Activated CD8-positive, alpha-beta T cell treated with anti-CD3 and anti-CD28 coated beads for 36 hours (primary cell): ENCODE measurements around the gene PCDHGC4. TPM values are rescaled to one million over a fixed set of nuclear protein-coding genes. Genes with fewer than 3 reads are reported as not detected.

Source experiments
- ATAC-seq: fragments of 200-7000 bp; cut with Tn5 transposase; one replicate; pipeline ENCODE4 v1.10.0; 2021; ENCODE audit warnings: mild to moderate bottlenecking, moderate library complexity
- CTCF ChIA-PET: fragments of 350-600 bp; sonication (Branson Sonifier 250); formaldehyde crosslinking; loops from one replicate; lab custom pipeline; 2021; ENCODE audit warnings: antibody characterized with exemption; lab: Charles Lee
- POLR2A ChIA-PET: fragments of 350-600 bp; sonication (Branson Sonifier 250); formaldehyde crosslinking; loops from one replicate; lab custom pipeline; 2021; ENCODE audit warnings: antibody characterized with exemption; lab: Charles Lee
- DNase-seq: peaks from one replicate; pipeline ENCODE4 v3.0.0-alpha.2; 2020
- H3K27ac Mint-ChIP-seq: one replicate; pipeline ENCODE4 v1.8.0; 2021; ENCODE audit warnings: mild to moderate bottlenecking, mixed read lengths
- H3K27me3 Mint-ChIP-seq: one replicate; pipeline ENCODE4 v1.8.0; 2021; ENCODE audit warnings: mixed read lengths
- H3K36me3 Mint-ChIP-seq: one replicate; pipeline ENCODE4 v1.8.0; 2021; ENCODE audit warnings: low read depth, mixed read lengths
- H3K4me1 Mint-ChIP-seq: one replicate; pipeline ENCODE4 v1.8.0; 2021; ENCODE audit warnings: low read depth, mixed read lengths
- H3K4me3 Mint-ChIP-seq: one replicate; pipeline ENCODE4 v1.8.0; 2021; ENCODE audit warnings: mild to moderate bottlenecking, moderate library complexity, mixed read lengths
- H3K9me3 Mint-ChIP-seq: one replicate; pipeline ENCODE4 v1.8.0; 2021; ENCODE audit warnings: mixed read lengths
- intact Hi-C: fragments of 100-400 bp; cut with micrococcal nuclease; formaldehyde crosslinking; loops from one replicate; pipeline ENCODE4 v1.10.0; 2022
- total RNA-seq, 2 experiments: library from RNA; stranded (reverse); gene quantifications; one replicate each; pipeline ENCODE4 v1.2.3, GENCODE V29; 2021
- TF ChIP-seq, protein P1 (sequence below): fragments of 200-600 bp; IDR thresholded peaks from one replicate; pipeline ENCODE4 v1.8.0; 2022; ENCODE audit warnings: antibody characterized with exemption, mild to moderate bottlenecking

PCDHGC4 gene
- total RNA-seq, 2 experiments from 2014 or later = not detected

DNA sequence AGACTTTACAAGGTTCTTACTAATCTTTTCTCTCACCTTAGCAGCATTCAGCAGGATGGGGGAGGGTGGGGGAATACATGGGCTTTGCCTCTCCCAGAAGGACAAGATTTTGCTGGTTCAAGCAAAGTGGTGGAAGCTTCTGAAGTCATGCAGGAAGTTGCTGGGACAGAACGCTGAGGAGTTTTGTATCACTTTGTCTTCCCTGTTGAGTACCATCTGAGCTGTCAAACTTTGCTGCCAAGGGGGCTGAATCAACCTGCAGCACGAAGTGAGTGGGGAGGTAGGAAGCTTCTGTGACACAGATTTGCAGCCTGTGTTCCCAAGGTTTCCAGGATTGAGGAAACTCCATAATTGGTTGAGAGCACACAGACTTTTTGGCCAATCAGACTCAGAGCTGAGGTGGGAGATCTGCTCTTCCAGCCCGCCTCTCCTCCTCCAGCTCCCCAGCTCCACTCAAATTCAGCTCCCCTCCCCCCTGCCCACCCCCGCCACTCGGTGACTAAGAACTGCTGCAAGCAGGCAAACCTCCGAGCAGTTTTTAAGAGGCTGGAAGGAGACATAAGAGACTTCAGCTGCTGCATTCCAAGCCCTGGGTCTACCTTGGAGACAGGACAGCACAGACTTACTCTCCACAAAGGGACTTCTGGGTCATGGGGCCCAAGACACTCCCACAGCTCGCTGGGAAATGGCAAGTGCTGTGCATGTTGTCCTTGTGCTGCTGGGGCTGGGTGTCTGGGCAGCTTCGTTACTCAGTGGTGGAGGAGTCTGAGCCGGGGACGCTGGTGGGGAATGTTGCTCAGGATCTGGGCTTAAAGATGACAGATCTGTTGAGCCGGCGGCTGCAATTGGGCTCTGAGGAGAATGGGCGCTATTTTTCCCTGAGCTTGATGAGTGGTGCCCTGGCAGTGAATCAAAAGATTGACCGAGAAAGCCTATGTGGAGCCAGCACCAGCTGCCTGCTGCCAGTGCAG lies 4.0 kb downstream of the PCDHGC4 start, which contains the start of gene PCDHGC5:
Gene PCDHGC5 (plus strand): TSS at position 491 of the 971 bp plus-strand sequence. CDS start 160 bp downstream, at position 651.
- ChIA-PET POLR2A (interaction anchor here (0.9 kb wide), 1 partner anchor 15 kb away, joined by 3 read pairs; no protein-coding TSS in a partner anchor), CTCF (interaction anchor here (0.7 to 1.8 kb wide), 5 partner anchors 8 to 75 kb away, joined by 3 to 8 read pairs (median 5); partner anchors contain the start of gene PCDHGA12)
- Mint-ChIP-seq H3K4me3 (no peak within 1 kb of the TSS), H3K4me1 (peaks cover 13% of the 10 kb centered on the region), H3K36me3 (no peaks in the 10 kb centered on the region), H3K27ac (no peak within 1 kb of the TSS), H3K9me3 (no peaks in the 10 kb centered on the region), H3K27me3 (peaks cover 83% of the 10 kb centered on the region)
- ATAC-seq = no peak
- intact Hi-C loops = no loop called here
- TF ChIP-seq, protein P1, sequence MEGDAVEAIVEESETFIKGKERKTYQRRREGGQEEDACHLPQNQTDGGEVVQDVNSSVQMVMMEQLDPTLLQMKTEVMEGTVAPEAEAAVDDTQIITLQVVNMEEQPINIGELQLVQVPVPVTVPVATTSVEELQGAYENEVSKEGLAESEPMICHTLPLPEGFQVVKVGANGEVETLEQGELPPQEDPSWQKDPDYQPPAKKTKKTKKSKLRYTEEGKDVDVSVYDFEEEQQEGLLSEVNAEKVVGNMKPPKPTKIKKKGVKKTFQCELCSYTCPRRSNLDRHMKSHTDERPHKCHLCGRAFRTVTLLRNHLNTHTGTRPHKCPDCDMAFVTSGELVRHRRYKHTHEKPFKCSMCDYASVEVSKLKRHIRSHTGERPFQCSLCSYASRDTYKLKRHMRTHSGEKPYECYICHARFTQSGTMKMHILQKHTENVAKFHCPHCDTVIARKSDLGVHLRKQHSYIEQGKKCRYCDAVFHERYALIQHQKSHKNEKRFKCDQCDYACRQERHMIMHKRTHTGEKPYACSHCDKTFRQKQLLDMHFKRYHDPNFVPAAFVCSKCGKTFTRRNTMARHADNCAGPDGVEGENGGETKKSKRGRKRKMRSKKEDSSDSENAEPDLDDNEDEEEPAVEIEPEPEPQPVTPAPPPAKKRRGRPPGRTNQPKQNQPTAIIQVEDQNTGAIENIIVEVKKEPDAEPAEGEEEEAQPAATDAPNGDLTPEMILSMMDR = no peak
- DNase-seq = no peak

DNA sequence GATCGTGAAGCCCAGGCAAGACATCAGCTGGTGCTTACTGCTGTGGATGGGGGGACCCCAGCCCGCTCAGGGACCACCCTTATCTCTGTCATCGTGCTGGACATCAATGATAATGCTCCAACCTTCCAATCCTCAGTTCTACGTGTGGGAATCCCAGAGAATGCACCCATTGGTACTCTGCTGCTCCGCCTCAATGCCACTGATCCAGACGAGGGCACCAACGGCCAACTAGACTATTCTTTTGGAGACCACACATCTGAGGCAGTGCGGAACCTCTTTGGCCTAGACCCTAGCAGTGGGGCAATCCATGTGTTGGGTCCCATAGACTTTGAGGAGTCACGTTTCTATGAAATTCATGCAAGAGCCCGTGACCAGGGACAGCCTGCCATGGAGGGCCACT lies 5.0 kb downstream of the PCDHGC4 start:
- Mint-ChIP-seq H3K4me1 (peaks cover 9% of the 10 kb centered on the region), H3K27me3 (peaks cover 83% of the 10 kb centered on the region), H3K9me3 (no peaks in the 10 kb centered on the region), H3K27ac (no peak overlapping the region), H3K36me3 (no peaks in the 10 kb centered on the region), H3K4me3 (no peak overlapping the region)
- DNase-seq (no peak), ATAC-seq (no peak)
- intact Hi-C loops = no loop called here
- TF ChIP-seq, protein P1 = no peak
- ChIA-PET POLR2A (no interaction called here), CTCF (interaction anchor here (0.7 to 1.8 kb wide), 4 partner anchors 9 to 74 kb away, joined by 3 to 8 read pairs (median 6); no protein-coding TSS in a partner anchor)

DNA sequence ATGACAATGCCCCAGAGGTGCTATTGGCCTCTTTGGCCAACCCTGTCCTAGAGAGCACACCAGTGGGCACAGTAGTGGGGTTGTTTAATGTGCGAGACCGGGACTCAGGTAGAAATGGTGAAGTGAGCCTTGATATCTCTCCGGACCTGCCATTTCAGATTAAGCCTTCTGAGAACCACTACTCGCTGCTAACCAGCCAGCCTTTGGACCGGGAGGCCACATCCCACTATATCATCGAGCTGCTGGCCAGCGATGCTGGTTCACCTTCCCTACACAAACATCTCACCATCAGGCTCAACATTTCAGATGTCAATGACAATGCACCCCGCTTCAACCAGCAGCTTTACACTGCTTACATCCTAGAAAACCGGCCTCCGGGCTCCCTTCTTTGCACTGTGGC lies 5.4 kb downstream of the PCDHGC4 start:
- Mint-ChIP-seq H3K4me1 (peaks cover 6% of the 10 kb centered on the region), H3K27me3 (peaks cover 82% of the 10 kb centered on the region), H3K9me3 (no peaks in the 10 kb centered on the region), H3K4me3 (no peak overlapping the region), H3K36me3 (no peaks in the 10 kb centered on the region), H3K27ac (no peak overlapping the region)
- TF ChIP-seq, protein P1 = no peak
- ATAC-seq (no peak), DNase-seq (no peak)
- ChIA-PET CTCF (no interaction called here), POLR2A (no interaction called here)
- intact Hi-C loops = no loop called here

DNA sequence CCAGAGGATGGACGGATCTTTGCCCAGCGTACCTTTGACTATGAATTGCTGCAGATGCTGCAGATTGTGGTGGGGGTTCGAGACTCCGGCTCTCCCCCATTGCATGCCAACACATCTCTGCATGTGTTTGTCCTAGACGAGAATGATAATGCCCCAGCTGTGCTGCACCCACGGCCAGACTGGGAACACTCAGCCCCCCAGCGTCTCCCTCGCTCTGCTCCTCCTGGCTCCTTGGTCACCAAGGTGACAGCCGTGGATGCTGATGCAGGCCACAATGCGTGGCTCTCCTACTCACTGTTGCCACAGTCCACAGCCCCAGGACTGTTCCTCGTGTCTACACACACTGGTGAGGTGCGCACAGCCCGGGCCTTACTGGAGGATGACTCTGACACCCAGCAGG lies 5.9 kb downstream of the PCDHGC4 start:
- no peak overlapping the region for H3K4me3 Mint-ChIP-seq
- ATAC-seq (no peak), DNase-seq (no peak)
- no peak overlapping the region for H3K27ac Mint-ChIP-seq
- H3K9me3 Mint-ChIP-seq = no peaks in the 10 kb centered on the region
- ChIA-PET CTCF (interaction anchor here (1.4 kb wide), 1 partner anchor 70 kb away, joined by 3 read pairs; the partner anchor contains the start of gene PCDHGA11), POLR2A (no interaction called here)
- peaks cover 8% of the 10 kb centered on the region for H3K4me1 Mint-ChIP-seq
- TF ChIP-seq, protein P1 = no peak
- intact Hi-C loops = no loop called here
- H3K36me3 Mint-ChIP-seq = no peaks in the 10 kb centered on the region
- H3K27me3 Mint-ChIP-seq = peaks cover 83% of the 10 kb centered on the region
